Sciatic nerve (tissue), 2 donors: ENCODE measurements around the gene SLC25A46. TPM values are rescaled to one million over a fixed set of nuclear protein-coding genes. Genes with fewer than 3 reads are reported as not detected.
"Not testable (repeated sequence)": the region's sequence is repeated elsewhere in the genome, so short reads cannot be mapped to it uniquely, and the experiment has no call there.

Experiments
- ATAC-seq: fragments of 200-7000 bp; cut with Tn5 transposase; one replicate; pipeline ENCODE4 v1.9.1; 2020; ENCODE audit warnings: mild to moderate bottlenecking, moderate library complexity
- DNase-seq: peaks from one replicate; pipeline ENCODE4 v3.0.0-alpha.2; 2020; ENCODE audit warnings: low spot score
- intact Hi-C: fragments of 100-400 bp; cut with DNase I; formaldehyde crosslinking; loops from one replicate; pipeline ENCODE4 v1.14.2; 2022
- total RNA-seq: library from RNA; stranded (reverse); fragmentation: NEBNext Ultra II Directional; extraction: Animal tissue kit (Norgen Biotek cat#: 25700); gene quantifications from one replicate; pipeline ENCODE4 v1.2.1, GENCODE V29; 2021
- donor health status: DM: no; HTN: no; CAD: no.
- donor health status: DM: no; HTN: no; CAD: no.

The SLC25A46 gene
- total RNA-seq = 36.2 TPM

GRCh38 chr5:110738812-110739651 is at the start of gene SLC25A46:
TSS of gene SLC25A46 (plus strand) at chr5:110739007. CDS start at chr5:110739120, 113 bp downstream.
- DNase-seq (peak; percentile 91), ATAC-seq (peak; percentile 98)
- intact Hi-C loops = no loop called here

- ATAC-seq, intact Hi-C loops, DNase-seq: not testable (repeated sequence)
These were observed 48.2 kb upstream of the SLC25A46 start for GRCh38 chr5:110690587-110690986.

DNA sequence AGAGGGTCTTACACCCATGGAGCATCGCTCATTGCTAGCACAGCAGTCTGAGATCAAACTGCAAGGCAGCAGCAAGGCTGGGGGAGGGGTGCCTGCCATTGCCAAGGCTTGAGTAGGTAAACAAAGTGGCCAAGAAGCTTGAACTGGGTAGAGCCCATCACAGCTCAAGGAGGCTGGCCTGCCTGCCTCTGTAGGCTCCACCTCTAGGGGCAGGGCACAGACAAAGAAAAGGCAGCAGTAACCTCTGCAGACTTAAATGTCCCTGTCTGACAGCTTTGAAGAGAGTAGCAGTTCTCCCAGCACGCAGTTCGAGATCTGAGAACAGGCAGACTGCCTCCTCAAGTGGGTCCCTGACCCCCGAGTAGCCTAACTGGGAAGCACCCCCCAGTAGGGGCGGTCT is 46.1 kb upstream of the SLC25A46 start:
- intact Hi-C loops, DNase-seq, ATAC-seq: not testable (repeated sequence)

DNA sequence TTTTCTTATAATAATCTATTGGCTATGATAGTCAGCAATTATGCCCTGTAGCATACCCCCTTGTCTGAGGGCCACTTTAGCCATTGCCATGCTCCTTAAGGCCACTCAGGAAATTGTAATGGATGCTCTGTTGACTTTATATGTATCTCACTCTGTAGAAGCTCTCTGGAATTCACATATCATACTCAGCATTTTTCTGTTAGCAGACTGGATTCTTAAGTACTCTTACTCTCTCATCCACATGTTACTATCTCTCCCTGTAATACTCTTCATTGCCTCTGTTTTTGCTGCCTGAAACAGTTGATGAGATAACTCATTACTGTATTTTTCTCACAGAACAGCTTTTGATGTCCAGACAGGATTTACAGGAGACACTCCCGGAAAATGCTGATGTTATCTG is 36.5 kb upstream of the SLC25A46 start:
- intact Hi-C loops = no loop called here
- no peak for DNase-seq
- ATAC-seq = peak; percentile 57

- intact Hi-C loops = no loop called here
- DNase-seq (no peak), ATAC-seq (peak; percentile 16)
These were observed 36.1 kb upstream of the SLC25A46 start for GRCh38 chr5:110702704-110703103.

DNA sequence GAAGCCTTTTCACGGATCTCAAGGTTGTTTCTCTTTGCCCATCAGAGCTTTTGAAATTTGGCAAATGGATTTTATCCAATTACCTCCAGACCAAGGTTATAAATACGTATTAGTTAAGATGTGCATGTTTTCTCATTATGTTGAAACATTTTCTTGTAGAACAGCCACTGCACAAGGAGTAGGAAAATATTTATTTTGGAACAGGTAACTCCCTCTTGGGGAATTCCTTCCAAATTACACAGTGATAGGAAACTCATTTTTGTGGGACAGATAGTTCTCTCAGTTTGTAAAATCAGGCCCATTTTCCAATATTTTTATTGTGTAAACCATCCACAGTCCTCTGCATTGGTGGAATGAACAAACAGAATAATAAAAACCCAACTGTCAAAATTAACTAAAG is 35.3 kb upstream of the SLC25A46 start:
- ATAC-seq = peak; percentile 86
- intact Hi-C loops = no loop called here

DNA sequence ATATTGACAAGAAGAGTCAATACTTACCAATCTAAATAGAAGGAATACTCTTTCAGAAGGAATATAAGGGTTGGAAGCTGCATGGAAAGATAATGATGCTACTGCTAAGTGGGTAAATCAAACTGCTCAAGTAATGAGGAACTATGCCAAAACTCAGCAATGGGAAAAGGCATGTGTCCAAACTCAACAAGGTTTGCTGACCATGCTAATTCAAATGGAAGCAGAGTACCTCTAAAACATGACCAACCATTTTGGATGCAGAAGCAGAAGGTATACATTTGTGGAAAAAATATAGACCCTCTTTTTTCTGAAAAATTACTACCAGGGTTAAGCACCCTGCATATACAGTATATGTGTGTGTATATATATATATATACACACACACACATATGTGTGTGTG is 33.5 kb upstream of the SLC25A46 start:
- no peak for DNase-seq
- intact Hi-C loops = no loop called here
- no peak for ATAC-seq

More for the DNA sequence above, 35.3 kb upstream of the SLC25A46 start:
- DNase-seq = no peak

DNA sequence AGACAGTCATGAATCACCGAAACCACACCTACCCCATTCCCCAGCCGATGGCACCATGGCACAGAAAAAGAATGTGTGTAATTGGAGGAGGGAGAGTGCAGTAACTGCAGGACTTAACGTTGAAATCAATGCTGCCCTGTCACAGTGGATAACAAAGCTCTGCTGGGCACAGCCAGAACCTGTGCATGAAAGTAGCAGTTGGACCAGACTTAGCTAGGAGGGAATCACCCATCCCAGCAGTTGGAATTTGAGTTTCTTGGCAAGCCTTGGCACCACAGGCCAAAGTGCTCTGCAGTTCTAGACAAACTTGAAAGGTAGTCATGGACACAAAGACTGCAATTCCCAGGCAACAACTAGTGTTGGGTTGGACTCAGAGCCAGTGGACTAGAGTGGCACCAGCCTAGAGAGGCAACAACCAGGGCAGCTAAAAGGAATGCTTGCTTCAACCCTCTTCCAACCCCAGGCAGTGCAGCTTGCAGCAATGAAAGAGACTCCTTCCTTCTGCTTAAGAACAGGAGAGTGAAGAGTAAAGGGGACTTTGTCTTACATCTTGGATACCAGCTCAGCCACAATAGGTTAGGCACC is 31.5 kb upstream of the SLC25A46 start:
- ATAC-seq (no peak), DNase-seq (no peak)
- intact Hi-C loops = no loop called here

DNA sequence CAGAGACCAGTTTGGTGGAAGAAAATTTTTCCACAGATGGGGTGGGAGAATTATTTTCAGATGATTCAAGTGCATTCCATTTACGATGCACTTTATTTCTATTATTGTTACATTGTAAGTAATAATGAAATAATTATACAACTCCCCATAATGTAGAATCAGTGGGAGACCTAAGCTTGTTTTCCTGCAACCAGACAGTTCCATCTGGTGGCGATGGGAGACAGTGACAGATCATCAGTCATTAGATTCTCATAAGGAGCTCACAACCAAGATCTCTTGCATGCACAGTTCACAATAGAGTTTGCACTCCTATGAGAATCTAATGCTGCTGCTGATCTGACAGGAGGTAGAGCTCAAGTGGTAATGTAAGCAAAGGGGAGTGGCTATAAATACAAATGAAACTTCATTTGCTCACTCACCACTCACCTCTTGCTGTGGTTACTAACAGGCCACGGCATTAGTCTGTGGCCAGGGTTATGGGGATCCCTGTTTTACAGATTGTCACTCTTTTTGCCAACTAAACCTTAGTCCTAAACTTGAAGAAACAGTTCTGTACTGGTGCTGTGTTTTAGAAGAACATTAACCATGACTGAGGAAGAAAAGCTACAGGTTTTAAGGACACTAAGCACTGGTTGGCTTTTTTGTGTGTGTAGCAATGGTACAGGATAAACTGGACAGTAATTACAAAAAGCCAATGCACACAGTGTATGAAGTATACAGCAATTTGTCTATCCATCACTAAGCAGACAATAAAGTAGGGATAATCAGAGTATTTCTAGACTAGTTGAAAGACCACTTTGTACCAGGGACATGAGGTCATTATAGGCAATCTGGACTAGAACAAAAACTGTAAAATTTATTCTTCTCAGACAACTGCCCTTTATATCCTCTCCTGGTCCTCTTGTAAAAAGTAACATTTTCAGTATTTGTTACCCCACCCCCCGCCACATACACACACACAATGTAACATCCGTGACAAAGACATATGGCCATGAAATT is 22.3 kb upstream of the SLC25A46 start:
- DNase-seq (no peak), ATAC-seq (no peak)
- intact Hi-C loops = no loop called here

DNA sequence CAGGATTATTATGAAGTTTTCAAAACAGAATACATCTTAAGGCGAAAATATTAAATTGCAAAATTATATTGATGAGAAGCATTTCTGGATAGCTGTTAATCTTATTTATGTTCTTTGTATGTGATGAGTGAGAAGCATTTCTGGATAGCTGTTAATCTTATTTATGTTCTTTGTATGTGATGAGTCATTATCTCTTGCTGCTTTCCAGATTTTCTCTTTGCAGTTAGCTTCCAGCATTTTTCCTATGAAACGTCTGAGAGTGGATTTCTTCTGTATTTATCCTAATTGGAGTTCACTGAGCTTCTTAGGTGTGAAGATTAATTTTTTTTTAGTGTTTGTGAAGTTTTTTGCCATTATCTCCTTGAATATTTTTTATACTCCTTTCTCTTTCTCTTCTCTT is 20.5 kb upstream of the SLC25A46 start:
- intact Hi-C loops = no loop called here
- DNase-seq = no peak
- ATAC-seq = no peak

DNA sequence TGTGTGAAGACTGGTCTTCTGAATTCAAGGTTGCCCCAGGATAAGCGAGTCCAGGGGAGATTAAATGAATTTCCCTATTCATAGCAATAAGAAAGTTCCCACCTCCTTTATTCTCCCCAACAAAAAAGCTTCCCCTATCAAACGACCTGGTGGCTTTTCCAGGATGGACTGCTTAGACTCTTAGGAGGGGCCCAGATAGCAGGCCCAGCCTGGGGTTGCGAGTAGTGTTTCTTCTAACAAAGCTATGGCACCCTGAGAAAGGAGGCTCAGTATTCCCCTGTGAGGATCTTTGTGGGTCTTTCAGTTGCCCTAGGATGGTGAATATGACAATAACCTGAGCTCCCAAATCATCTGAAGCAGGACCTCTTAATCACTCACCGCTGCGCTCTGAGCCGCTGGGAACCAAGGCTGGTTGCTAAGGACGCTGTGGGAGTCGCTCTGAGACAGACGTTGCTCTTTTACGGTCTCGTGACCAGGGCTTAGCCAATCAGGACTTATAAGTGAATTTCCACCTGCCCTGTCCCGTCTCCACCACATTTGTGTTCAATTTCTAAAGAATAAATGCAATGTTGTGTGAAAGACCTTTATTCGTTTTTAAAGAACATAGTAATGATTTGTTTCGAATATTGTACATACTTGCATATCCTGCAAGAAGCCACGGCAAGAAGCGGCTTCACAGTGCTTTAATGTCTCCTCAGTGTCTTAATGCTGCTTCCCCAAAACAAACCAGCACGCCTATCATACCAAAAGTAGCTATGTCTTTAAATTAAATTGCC is 12.4 kb upstream of the SLC25A46 start, which contains the start of gene TMEM232:
TSS of gene TMEM232 (minus strand) at position 423 of the 776 bp plus-strand sequence. CDS start 59,319 bp downstream, outside the sequence.
- ATAC-seq = peak; percentile 95
- DNase-seq = peak; percentile 80
- intact Hi-C loops = no loop called here

DNA sequence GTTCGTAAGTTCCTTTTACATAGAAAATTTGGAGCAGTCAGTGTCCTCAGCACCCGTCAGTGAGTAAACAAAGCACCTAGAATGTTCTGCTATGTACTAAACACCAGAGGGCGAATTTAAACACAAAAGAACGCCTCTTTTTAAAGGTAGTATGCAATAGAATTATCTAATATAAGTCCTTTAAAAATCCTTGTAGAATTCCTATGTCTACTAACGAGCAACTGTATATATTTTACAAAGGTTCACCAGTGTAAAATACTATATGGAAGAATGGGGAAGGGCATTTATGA is 11.8 kb upstream of the SLC25A46 start:
- intact Hi-C loops = no loop called here
- ATAC-seq = peak; percentile 30
- DNase-seq = no peak

- ATAC-seq, intact Hi-C loops, DNase-seq: not testable (repeated sequence)
These were observed 7.3 kb upstream of the SLC25A46 start for GRCh38 chr5:110731499-110731898.

- intact Hi-C loops = no loop called here
- DNase-seq (no peak), ATAC-seq (no peak)
These were observed 4.7 kb upstream of the SLC25A46 start for GRCh38 chr5:110734101-110734500.

DNA sequence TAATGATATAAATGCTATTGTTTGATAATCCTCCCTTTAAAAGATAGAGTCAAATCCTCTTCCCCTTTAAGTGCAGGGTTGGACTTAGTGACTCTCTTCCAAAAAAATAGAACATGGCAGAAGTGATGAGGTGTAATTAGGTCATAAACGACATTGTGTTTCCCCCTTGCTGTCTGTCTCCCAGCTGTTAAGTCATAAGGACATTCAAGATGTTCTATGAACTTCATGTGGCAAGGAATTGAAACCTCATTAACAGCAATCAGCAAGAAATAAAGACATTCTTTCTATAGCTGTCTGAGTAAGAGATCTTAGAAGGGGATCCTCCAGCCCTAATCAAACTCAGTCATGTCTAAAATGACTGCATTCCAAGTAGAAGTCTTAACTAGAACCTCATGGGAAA is 3.3 kb upstream of the SLC25A46 start:
- ATAC-seq = no peak
- intact Hi-C loops = no loop called here
- no peak for DNase-seq

DNA sequence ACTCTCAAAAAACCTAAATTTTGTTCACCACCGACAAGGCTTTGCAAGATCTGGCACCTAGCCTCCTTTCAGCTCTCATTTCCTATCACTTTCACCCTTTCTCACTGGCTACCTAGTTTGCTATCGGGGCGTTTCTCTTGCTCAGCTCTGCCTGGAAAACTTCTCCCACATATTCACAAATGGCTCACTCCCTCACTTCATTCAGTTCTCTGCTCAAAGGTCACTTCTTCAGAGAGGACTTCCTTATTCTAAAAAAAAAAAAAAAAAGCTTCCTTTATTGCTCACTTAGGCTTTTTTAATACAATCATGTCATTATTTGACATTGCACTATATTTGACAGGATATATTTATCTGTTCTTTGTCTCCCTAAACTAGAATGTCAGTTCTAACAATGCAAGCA is 2.1 kb upstream of the SLC25A46 start:
- no peak for ATAC-seq
- no peak for DNase-seq
- intact Hi-C loops = no loop called here

DNA sequence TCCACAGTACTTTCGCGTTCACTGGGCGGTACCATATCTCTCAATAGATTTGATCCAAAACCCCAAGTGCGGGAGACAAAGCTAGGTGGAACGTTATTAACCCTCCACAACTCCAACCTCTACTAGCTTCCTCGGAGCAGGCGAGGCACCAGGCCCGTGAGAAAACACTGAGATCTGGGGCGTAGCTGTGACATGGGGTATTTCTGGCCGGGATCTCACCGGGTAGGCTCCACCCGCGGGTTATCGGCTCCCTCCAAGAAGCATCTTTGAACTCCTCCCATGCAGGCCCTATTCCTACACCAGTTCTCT is 350 bp upstream of the SLC25A46 start:
- ATAC-seq (peak; percentile 82), DNase-seq (peak; percentile 57)
- intact Hi-C loops = no loop called here

- ATAC-seq (no peak), DNase-seq (no peak)
- intact Hi-C loops = no loop called here
These were observed 13.3 kb downstream of the SLC25A46 start for GRCh38 chr5:110751902-110752762.
